GM12891 (cell line): ENCODE measurements around the gene SEMA4G.

ENCODE experiments used
- POLR2A ChIP-seq: IDR thresholded peaks from 2 replicates; pipeline ENCODE4 v1.6.1; 2011; ENCODE audit warnings: low read depth, low read length, control low read depth
- POLR2AphosphoS5 ChIP-seq: IDR thresholded peaks from 2 replicates; pipeline ENCODE4 v1.6.1; 2011; ENCODE audit warnings: low read depth, low read length, control low read depth
- SPI1 ChIP-seq: IDR thresholded peaks from 2 replicates; pipeline ENCODE4 v1.6.1; 2011; ENCODE audit warnings: low read depth, low read length, control low read depth

DNA sequence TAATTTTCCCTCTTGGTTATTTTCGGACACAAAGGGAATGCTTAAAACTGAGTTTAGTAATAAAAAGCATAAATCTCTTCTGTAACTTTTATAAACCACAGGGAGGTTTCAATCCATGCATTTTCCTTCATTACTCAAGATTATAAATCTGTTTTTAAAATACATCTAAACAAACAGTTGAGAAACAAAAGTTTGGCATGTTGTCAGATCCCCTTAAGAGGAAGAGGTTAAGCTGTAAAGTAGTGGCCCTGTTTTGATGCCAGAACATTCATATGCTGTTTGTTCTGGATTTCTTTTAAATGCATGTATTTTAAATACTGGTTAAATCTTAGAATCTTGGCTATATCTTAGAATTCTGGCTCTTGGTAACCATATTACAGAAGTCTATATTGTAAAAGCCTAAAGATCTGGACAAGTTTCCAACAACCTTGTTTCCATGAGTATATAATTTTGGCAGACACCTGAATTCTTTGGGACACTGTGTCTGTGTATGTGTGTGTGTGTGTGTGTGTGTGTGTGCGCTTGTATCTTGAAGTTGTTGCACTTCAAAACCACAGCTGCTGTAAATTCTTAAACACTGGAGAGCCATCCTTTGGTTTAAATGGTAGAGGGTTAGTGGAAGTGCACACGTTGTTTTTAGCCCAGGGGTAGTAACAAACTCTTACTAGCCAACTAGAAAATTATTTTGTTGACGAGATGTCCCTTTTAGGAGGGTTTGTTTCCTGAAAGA is 6.8 kb upstream of the SEMA4G start:
- TF ChIP-seq POLR2AphosphoS5 (no peak), SPI1 (no peak), POLR2A (no peak)
